HepG2 (cell line): ENCODE data around the gene NCAPG. TPM values are rescaled to one million over a fixed set of nuclear protein-coding genes. Genes with fewer than 3 reads are reported as not detected.

Source experiments
- ATAC-seq: fragments of 200-7000 bp; cut with Tn5 transposase; 3 replicates; pipeline ENCODE4 v1.9.1; 2020; ENCODE audit warnings: mild to moderate bottlenecking, moderate library complexity
- BruUV-seq: library from RNA; stranded (reverse); fragments of 400-500 nt; replicated peaks from 2 replicates; lab custom pipeline; 2021; lab: Mats Ljungman, UMichigan
- CTCF ChIA-PET: fragments of 300-600 bp; formaldehyde crosslinking; extraction: SDS; loops from one replicate; lab custom pipeline; 2021; ENCODE audit warnings: low total read pairs, inconsistent platforms, low intra/inter-chr PET ratio; lab: Yijun Ruan, JAX
- POLR2A ChIA-PET: fragments of 350-600 bp; sonication (Branson Sonifier 250); formaldehyde crosslinking; loops from one replicate; lab custom pipeline; 2020; ENCODE audit warnings: antibody characterized with exemption, inconsistent platforms; lab: Yijun Ruan, JAX
- DNase-seq: peaks from one replicate; pipeline ENCODE4 v3.0.0-alpha.2; 2015; ENCODE audit warnings: low spot score
- FAIRE-seq: peaks from 3 replicates; lab custom pipeline; 2011; peaks lifted over from hg19 to GRCh38; lab: Jason Lieb, UNC
- H2AFZ ChIP-seq: one replicate; pipeline ENCODE4 v1.6.1; 2011; ENCODE audit warnings: low read length, inconsistent platforms
- H3K27ac ChIP-seq: fragments of 300-600 bp; 3 replicates; pipeline ENCODE4 v1.8.0; 2011; ENCODE audit warnings: mixed run types, mild to moderate bottlenecking, mixed read lengths, low read length, inconsistent platforms; ENCODE audit not compliant: insufficient read depth; ENCODE audit errors: extremely low read length
- H3K27me3 ChIP-seq, 2 experiments: fragments of 200-600 bp in 1 of 2; 2 replicates in 1 of 2; 3 replicates in 1 of 2; pipeline versions ENCODE4 v1.6.0 to v1.8.0; 2011; ENCODE audit warnings: low read length in 2 of 2, mild to moderate bottlenecking in 2 of 2, moderate library complexity in 2 of 2, inconsistent platforms in 1 of 2; ENCODE audit not compliant: insufficient read depth in 2 of 2, control insufficient read depth in 1 of 2
- H3K36me3 ChIP-seq, 2 experiments: fragments of 200-600 bp in 1 of 2; replicated peaks in 1 of 2; 2 replicates in 1 of 2; 3 replicates in 1 of 2; pipeline versions ENCODE4 v1.5.1 to v1.8.0; 2011; ENCODE audit warnings: low read length in 2 of 2, inconsistent platforms in 1 of 2; ENCODE audit not compliant: insufficient read depth in 2 of 2, control insufficient read depth in 1 of 2
- H3K4me1 ChIP-seq: 2 replicates; pipeline ENCODE4 v1.5.1; 2012; ENCODE audit warnings: low read length, inconsistent platforms; ENCODE audit not compliant: insufficient read depth
- H3K4me2 ChIP-seq: 2 replicates; pipeline ENCODE4 v1.6.0; 2011; ENCODE audit warnings: low read depth, low read length, inconsistent platforms
- H3K4me3 ChIP-seq, 3 experiments: fragments of 200-600 bp in 1 of 3; sonication (generic), shearing (Covaris generic) in 1 of 3; replicated peaks in 1 of 3; 2 replicates each; pipeline ENCODE4 v1.5.1; 2011 to 2016; ENCODE audit warnings: low read length in 3 of 3, inconsistent platforms in 2 of 3, low read depth in 2 of 3, mild to moderate bottlenecking in 2 of 3, control low read depth in 1 of 3, mixed read lengths in 1 of 3; ENCODE audit not compliant: insufficient read depth in 1 of 3
- H3K79me2 ChIP-seq: one replicate; pipeline ENCODE4 v1.6.1; 2011; ENCODE audit warnings: low read length, inconsistent platforms; ENCODE audit not compliant: insufficient read depth
- H3K9ac ChIP-seq: 2 replicates; pipeline ENCODE4 v1.6.0; 2011; ENCODE audit warnings: mild to moderate bottlenecking, low read depth, low read length, inconsistent platforms; ENCODE audit not compliant: insufficient read depth
- H3K9me3 ChIP-seq: 2 replicates; pipeline ENCODE4 v1.5.1; 2012; ENCODE audit warnings: mild to moderate bottlenecking, low read length
- H4K20me1 ChIP-seq: 2 replicates; pipeline ENCODE4 v1.6.0; 2011; ENCODE audit warnings: inconsistent platforms, mild to moderate bottlenecking, low read length, moderate library complexity; ENCODE audit not compliant: insufficient read depth
- BCL6 ChIP-seq: IDR thresholded peaks from 2 replicates; pipeline ENCODE4 v1.6.1; 2016; ENCODE audit warnings: missing genetic modification reagents, missing compliant biosample characterization
- CREB1 ChIP-seq, 2 experiments: fragments of 450-650 bp in 1 of 2; IDR thresholded peaks; 2 replicates each; pipeline ENCODE4 v1.6.1; 2016 to 2017; ENCODE audit warnings: control low read depth in 1 of 2, mild to moderate bottlenecking in 1 of 2, missing compliant biosample characterization in 1 of 2, missing genetic modification characterization in 1 of 2
- EP300 ChIP-seq, 3 experiments: sonication (generic) in 1 of 3; formaldehyde crosslinking in 1 of 3; IDR thresholded peaks; 2 replicates each; pipeline versions ENCODE4 v1.5.1 to v1.6.1; 2011 to 2020; ENCODE audit warnings: low read depth in 2 of 3, low read length in 2 of 3, borderline replicate concordance in 1 of 3, improper control_type of control experiment in 1 of 3, mild to moderate bottlenecking in 1 of 3, missing genetic modification reagents in 1 of 3, moderate library complexity in 1 of 3
- FOXA3 ChIP-seq: IDR thresholded peaks from 2 replicates; pipeline ENCODE4 v1.6.1; 2016; ENCODE audit warnings: missing genetic modification reagents, missing compliant biosample characterization
- KAT2B ChIP-seq: fragments of 150-350 bp; IDR thresholded peaks from 2 replicates; pipeline ENCODE4 v1.6.1; 2014; ENCODE audit warnings: low read depth, low read length, borderline replicate concordance
- NCOA2 ChIP-seq: sonication (generic); formaldehyde crosslinking; IDR thresholded peaks from 2 replicates; pipeline ENCODE4 v1.8.0; 2022; ENCODE audit warnings: inconsistent platforms
- ONECUT2 ChIP-seq: sonication (generic); formaldehyde crosslinking; IDR thresholded peaks from 2 replicates; pipeline ENCODE4 v1.4.0; 2020; ENCODE audit warnings: missing genetic modification reagents
- SOX6 ChIP-seq, 2 experiments: fragments of 450-650 bp in 1 of 2; sonication (generic) in 1 of 2; formaldehyde crosslinking in 1 of 2; IDR thresholded peaks; 2 replicates each; pipeline versions ENCODE4 v1.4.0 to v1.6.1; 2017 to 2020; ENCODE audit warnings: antibody characterized with exemption in 1 of 2, mild to moderate bottlenecking in 1 of 2, missing genetic modification reagents in 1 of 2
- TBP ChIP-seq: sonication (generic); formaldehyde crosslinking; IDR thresholded peaks from 2 replicates; pipeline ENCODE4 v1.5.0; 2020; ENCODE audit warnings: missing genetic modification reagents
- WGBS: methylation state at CpG from one replicate; pipeline ENCODE4 v1.1.6; 2017; ENCODE audit warnings: low lambda C conversion rate; 5-methylcytosine and 5-hydroxymethylcytosine counted together
- in situ Hi-C: cut with HindIII; loops from 2 replicates; pipeline ENCODE4 v1.10.0; 2017; ENCODE audit warnings: low pct_unique_long_range_greater_than_20kb; ENCODE audit not compliant: extremely low pct_ligation_motif_present
- intact Hi-C: fragments of 100-400 bp; cut with micrococcal nuclease; formaldehyde crosslinking; loops from one replicate; pipeline ENCODE4 v1.10.0; 2022; ENCODE audit not compliant: unreplicated experiment
- polyA plus RNA-seq, 8 experiments: library from polyadenylated mRNA; depleted of rRNA in 3 of 8; stranded (reverse) in 7 of 8; unstranded in 1 of 8; fragments of >200 nt; fragmentation: Illumina TruSeq in 4 of 8; extraction: Trizol in 4 of 8; gene quantifications; 2 replicates each; pipeline versions ENCODE4 v1.2.1 to v1.2.3, GENCODE V29; 2011 to 2016; ENCODE audit warnings: low read depth in 4 of 8, missing spikeins in 1 of 8, mixed read lengths in 1 of 8; ENCODE audit not compliant: insufficient read depth in 1 of 8
- total RNA-seq, 5 experiments: library from RNA; depleted of rRNA; stranded (reverse); fragments of >200 nt; fragmentation: Illumina TruSeq; extraction: Trizol; gene quantifications; 2 replicates each; pipeline ENCODE4 v1.2.3, GENCODE V29; 2016; ENCODE audit warnings: low read depth in 1 of 5
- TF ChIP-seq, protein P1 (sequence below): sonication (generic); formaldehyde crosslinking; IDR thresholded peaks from 2 replicates; pipeline ENCODE4 v1.4.0; 2020; ENCODE audit warnings: missing genetic modification reagents
- TF ChIP-seq, protein P2 (sequence below): sonication (generic); formaldehyde crosslinking; IDR thresholded peaks from 2 replicates; pipeline ENCODE4 v1.4.0; 2020; ENCODE audit warnings: mild to moderate bottlenecking, missing genetic modification reagents
- TF ChIP-seq, protein P3 (sequence below): IDR thresholded peaks from 2 replicates; pipeline ENCODE4 v1.6.1; 2016; ENCODE audit warnings: low read depth
- TF ChIP-seq, protein P4 (sequence below): sonication (generic); formaldehyde crosslinking; IDR thresholded peaks from 2 replicates; pipeline ENCODE4 v1.4.0; 2020; ENCODE audit warnings: mild to moderate bottlenecking, low read depth, missing genetic modification reagents

NCAPG gene
- total and polyA plus RNA-seq, 2 of the 13 experiments (the other 11 are each of a cell fraction or from before 2014, with no cell fraction given) = 14.8 to 61.9 TPM

DNA sequence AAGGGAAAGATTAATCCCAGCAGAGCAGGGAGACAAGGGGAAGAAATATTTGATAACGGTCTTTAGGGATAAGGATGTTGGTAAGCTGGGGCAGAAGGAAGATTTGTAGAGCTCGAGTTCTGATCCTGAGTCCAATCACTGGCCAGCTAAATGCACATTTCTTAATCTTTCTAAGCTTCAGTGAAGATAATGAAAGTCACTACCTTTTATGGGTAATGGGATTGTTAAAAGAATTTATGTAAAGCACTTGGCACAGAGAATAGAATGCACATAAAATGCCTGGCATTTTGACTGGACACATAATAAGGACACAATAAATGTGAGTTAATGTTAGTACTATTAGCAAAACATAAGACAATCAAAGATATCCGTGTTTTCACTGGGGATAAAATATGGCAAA lies 43.3 kb downstream of the NCAPG start (continued):
- TF ChIP-seq, protein P1, sequence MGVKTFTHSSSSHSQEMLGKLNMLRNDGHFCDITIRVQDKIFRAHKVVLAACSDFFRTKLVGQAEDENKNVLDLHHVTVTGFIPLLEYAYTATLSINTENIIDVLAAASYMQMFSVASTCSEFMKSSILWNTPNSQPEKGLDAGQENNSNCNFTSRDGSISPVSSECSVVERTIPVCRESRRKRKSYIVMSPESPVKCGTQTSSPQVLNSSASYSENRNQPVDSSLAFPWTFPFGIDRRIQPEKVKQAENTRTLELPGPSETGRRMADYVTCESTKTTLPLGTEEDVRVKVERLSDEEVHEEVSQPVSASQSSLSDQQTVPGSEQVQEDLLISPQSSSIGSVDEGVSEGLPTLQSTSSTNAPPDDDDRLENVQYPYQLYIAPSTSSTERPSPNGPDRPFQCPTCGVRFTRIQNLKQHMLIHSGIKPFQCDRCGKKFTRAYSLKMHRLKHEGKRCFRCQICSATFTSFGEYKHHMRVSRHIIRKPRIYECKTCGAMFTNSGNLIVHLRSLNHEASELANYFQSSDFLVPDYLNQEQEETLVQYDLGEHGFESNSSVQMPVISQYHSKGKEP (CRISPR knock-in tag) = no peak
- TF ChIP-seq, all 625 proteins: peak for 0

DNA sequence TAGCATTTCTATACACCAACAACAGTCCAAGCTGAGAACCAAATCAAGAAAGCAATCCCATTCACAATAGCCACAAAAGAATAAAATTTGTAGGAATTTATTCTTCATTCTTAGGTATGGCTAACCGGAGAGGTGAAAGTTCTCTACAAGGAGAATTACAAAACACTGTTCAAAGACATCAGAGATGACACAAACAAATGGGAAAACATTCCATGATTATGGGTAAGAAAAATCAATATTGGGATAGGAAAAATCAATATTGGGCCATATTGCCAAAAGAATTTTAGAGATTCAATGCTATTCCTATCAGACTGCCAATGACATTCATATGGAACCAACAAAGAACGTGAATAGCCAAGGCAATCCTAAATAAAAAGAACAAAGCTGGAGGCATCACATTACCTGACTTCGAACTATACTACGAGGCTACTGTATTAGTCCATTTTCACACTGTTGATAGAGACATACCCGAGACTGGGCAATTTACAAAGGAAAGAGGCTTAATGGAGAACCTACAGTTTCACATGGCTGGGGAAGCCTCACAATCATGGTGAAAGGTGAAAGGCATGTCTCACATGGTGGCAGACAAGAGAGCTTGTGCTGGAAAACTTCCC lies 49.1 kb downstream of the NCAPG start:
- Histone ChIP-seq H3K79me2 (no peaks in the 10 kb centered on the region), H3K4me3 (no peak overlapping the region), H3K9me3 (peaks cover 17% of the 10 kb centered on the region), H3K27me3 (no peaks in the 10 kb centered on the region), H3K36me3 (no peaks in the 10 kb centered on the region), H3K9ac (no peak overlapping the region), H2AFZ (no peak overlapping the region), H4K20me1 (no peaks in the 10 kb centered on the region), H3K4me2 (no peak overlapping the region), H3K27ac (no peak overlapping the region), H3K4me1 (peaks cover 18% of the 10 kb centered on the region)
- BruUV-seq = no TSS peak
- FAIRE-seq (no peak), ATAC-seq (peak; percentile 72), DNase-seq (peak; percentile 41)
- intact Hi-C loops (no loop called here), in situ Hi-C loops (no loop called here)
- WGBS = 69% methylated on average over 5 of the region's 5 CpGs
- POLR2A ChIA-PET = no interaction called here
- CTCF ChIA-PET = no interaction called here
- TF ChIP-seq NCOA2 (CRISPR knock-in tag) = 0 out of 2 replicates have a peak, but pooled peaks have one; percentile 31
- TF ChIP-seq FOXA3 (CRISPR knock-in tag) = peak; percentile 59
- no peak for TF ChIP-seq CREB1 (IDR thresholded peaks at IDR 0.05)
- peak; percentile 31; the same call in 1 of the 2 replicates for TF ChIP-seq CREB1 (CRISPR knock-in tag; IDR thresholded peaks at IDR 0.05)
- TF ChIP-seq SOX6 (IDR thresholded peaks at IDR 0.05) = no peak
- peak; percentile 30; the same call in 1 of the 2 replicates for TF ChIP-seq SOX6 (CRISPR knock-in tag; IDR thresholded peaks at IDR 0.05)
- TF ChIP-seq KAT2B = peak; percentile 99
- TF ChIP-seq BCL6 = peak; percentile 24; the same call in 1 of the 2 replicates
- TF ChIP-seq, protein P2, sequence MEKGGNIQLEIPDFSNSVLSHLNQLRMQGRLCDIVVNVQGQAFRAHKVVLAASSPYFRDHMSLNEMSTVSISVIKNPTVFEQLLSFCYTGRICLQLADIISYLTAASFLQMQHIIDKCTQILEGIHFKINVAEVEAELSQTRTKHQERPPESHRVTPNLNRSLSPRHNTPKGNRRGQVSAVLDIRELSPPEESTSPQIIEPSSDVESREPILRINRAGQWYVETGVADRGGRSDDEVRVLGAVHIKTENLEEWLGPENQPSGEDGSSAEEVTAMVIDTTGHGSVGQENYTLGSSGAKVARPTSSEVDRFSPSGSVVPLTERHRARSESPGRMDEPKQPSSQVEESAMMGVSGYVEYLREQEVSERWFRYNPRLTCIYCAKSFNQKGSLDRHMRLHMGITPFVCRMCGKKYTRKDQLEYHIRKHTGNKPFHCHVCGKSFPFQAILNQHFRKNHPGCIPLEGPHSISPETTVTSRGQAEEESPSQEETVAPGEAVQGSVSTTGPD (CRISPR knock-in tag) = peak; percentile 30; the same call in 1 of the 2 replicates
- TF ChIP-seq, protein P3, sequence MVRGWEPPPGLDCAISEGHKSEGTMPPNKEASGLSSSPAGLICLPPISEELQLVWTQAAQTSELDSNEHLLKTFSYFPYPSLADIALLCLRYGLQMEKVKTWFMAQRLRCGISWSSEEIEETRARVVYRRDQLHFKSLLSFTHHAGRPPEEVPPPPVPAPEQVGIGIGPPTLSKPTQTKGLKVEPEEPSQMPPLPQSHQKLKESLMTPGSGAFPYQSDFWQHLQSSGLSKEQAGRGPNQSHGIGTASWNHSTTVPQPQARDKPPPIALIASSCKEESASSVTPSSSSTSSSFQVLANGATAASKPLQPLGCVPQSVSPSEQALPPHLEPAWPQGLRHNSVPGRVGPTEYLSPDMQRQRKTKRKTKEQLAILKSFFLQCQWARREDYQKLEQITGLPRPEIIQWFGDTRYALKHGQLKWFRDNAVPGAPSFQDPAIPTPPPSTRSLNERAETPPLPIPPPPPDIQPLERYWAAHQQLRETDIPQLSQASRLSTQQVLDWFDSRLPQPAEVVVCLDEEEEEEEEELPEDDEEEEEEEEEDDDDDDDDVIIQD (CRISPR knock-in tag) = peak; percentile 85
- TF ChIP-seq ONECUT2 = peak; percentile 91
- TF ChIP-seq EP300 (IDR thresholded peaks at IDR 0.05; ENCODE audit: low read depth in 2 of 2, low read length in 2 of 2) = peak in 1 of 2 experiments; percentile 30; a peak in 2 of 4 replicates
- TF ChIP-seq EP300 (CRISPR knock-in tag; IDR thresholded peaks at IDR 0.05; ENCODE audit: borderline replicate concordance) = no peak
- no peak for TF ChIP-seq TBP (CRISPR knock-in tag)
- TF ChIP-seq, protein P4, sequence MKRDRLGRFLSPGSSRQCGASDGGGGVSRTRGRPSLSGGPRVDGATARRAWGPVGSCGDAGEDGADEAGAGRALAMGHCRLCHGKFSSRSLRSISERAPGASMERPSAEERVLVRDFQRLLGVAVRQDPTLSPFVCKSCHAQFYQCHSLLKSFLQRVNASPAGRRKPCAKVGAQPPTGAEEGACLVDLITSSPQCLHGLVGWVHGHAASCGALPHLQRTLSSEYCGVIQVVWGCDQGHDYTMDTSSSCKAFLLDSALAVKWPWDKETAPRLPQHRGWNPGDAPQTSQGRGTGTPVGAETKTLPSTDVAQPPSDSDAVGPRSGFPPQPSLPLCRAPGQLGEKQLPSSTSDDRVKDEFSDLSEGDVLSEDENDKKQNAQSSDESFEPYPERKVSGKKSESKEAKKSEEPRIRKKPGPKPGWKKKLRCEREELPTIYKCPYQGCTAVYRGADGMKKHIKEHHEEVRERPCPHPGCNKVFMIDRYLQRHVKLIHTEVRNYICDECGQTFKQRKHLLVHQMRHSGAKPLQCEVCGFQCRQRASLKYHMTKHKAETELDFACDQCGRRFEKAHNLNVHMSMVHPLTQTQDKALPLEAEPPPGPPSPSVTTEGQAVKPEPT = no peak
